Suprapubic skin (tissue), 4 donors: ENCODE measurements around the gene ATXN1. TPM values are rescaled to one million over a fixed set of nuclear protein-coding genes. Genes with fewer than 3 reads are reported as not detected.

Experiments used
- DNase-seq, 2 donors: peaks; one replicate each; pipeline ENCODE4 v3.0.0-alpha.2; 2019; ENCODE audit warnings: low spot score in 2 of 2
- H3K27ac ChIP-seq: fragments of 200-600 bp; sonication (generic); one replicate; pipeline ENCODE4 v1.5.1; 2019
- H3K27me3 ChIP-seq: fragments of 200-600 bp; sonication (generic); one replicate; pipeline ENCODE4 v1.5.1; 2019
- H3K36me3 ChIP-seq: fragments of 200-600 bp; sonication (generic); one replicate; pipeline ENCODE4 v1.5.1; 2019
- H3K4me1 ChIP-seq: fragments of 200-600 bp; sonication (generic); one replicate; pipeline ENCODE4 v1.5.1; 2019
- H3K4me3 ChIP-seq: fragments of 200-600 bp; sonication (generic); one replicate; pipeline ENCODE4 v1.5.1; 2019; ENCODE audit warnings: mild to moderate bottlenecking
- H3K9me3 ChIP-seq: fragments of 200-600 bp; sonication (generic); one replicate; pipeline ENCODE4 v1.5.1; 2019
- CTCF ChIP-seq, 2 donors: fragments of 200-600 bp in 1 of 2; fragments of 450-650 bp in 1 of 2; sonication (generic) in 1 of 2; IDR thresholded peaks; one replicate each; pipeline ENCODE4 v1.5.1; 2016 to 2019; ENCODE audit warnings: antibody characterized with exemption in 2 of 2, mild to moderate bottlenecking in 1 of 2, moderate library complexity in 1 of 2
- EP300 ChIP-seq: sonication (generic); formaldehyde crosslinking; IDR thresholded peaks from one replicate; pipeline ENCODE4 v1.6.1; 2017; ENCODE audit warnings: antibody characterized with exemption
- POLR2A ChIP-seq, 2 donors: fragments of 450-650 bp; IDR thresholded peaks; one replicate each; pipeline ENCODE4 v1.6.1; 2017; ENCODE audit warnings: antibody characterized with exemption in 2 of 2, mild to moderate bottlenecking in 2 of 2, moderate library complexity in 2 of 2
- POLR2AphosphoS5 ChIP-seq, 3 donors: sonication (generic); formaldehyde crosslinking; IDR thresholded peaks; one replicate each; pipeline ENCODE4 v1.6.1; 2017; ENCODE audit warnings: antibody characterized with exemption in 3 of 3
- WGBS: methylation state at CpG from one replicate; pipeline ENCODE4 v1.1.5; 2018; 5-methylcytosine and 5-hydroxymethylcytosine counted together
- total RNA-seq, 4 donors: library from RNA; depleted of rRNA; stranded (reverse); fragments of >200 nt; gene quantifications; one replicate each; pipeline ENCODE4 v1.1.0, GENCODE V29; 2016

The ATXN1 gene
- total RNA-seq, 4 donors from 2014 or later = 32.8 to 95.4 (median 42.4) TPM

- H3K27ac ChIP-seq = no peak overlapping the region
- H3K36me3 ChIP-seq = no peaks in the 10 kb centered on the region
- no peak overlapping the region for H3K4me3 ChIP-seq
- peaks cover 56% of the 10 kb centered on the region for H3K4me1 ChIP-seq
- H3K9me3 ChIP-seq = no peaks in the 10 kb centered on the region
- TF ChIP-seq POLR2AphosphoS5 (IDR thresholded peaks at IDR 0.05) (no peak), CTCF (IDR thresholded peaks at IDR 0.05) (no peak), EP300 (no peak), POLR2A (IDR thresholded peaks at IDR 0.05) (no peak)
- no peaks in the 10 kb centered on the region for H3K27me3 ChIP-seq
- no peak for DNase-seq
- WGBS = 60% methylated on average over 9 of the region's 9 CpGs
Observed at GRCh38 chr6:16717275-16717942, 43.9 kb downstream of the ATXN1 start.

GRCh38 chr6:16716321-16716858 is 44.9 kb downstream of the ATXN1 start:
- Histone ChIP-seq H3K4me3 (no peak overlapping the region), H3K4me1 (peaks cover 56% of the 10 kb centered on the region), H3K9me3 (no peaks in the 10 kb centered on the region), H3K27me3 (no peaks in the 10 kb centered on the region), H3K27ac (no peak overlapping the region), H3K36me3 (no peaks in the 10 kb centered on the region)
- no peak for DNase-seq
- 69% methylated on average over 2 of the region's 2 CpGs for WGBS
- no peak for TF ChIP-seq POLR2AphosphoS5 (IDR thresholded peaks at IDR 0.05)
- no peak for TF ChIP-seq POLR2A (IDR thresholded peaks at IDR 0.05)
- no peak for TF ChIP-seq CTCF (IDR thresholded peaks at IDR 0.05)
- TF ChIP-seq EP300 = no peak

- Histone ChIP-seq H3K9me3 (no peaks in the 10 kb centered on the region), H3K36me3 (no peaks in the 10 kb centered on the region), H3K4me3 (peak overlapping the region; percentile 15), H3K4me1 (peaks cover 36% of the 10 kb centered on the region), H3K27me3 (no peaks in the 10 kb centered on the region), H3K27ac (peak overlapping the region; percentile 86)
- TF ChIP-seq POLR2AphosphoS5 (IDR thresholded peaks at IDR 0.05) = no peak
- 49% methylated on average over 8 of the region's 9 CpGs for WGBS
- no peak for DNase-seq
Observed at GRCh38 chr6:16713597-16713996, 47.7 kb downstream of the ATXN1 start.

- Histone ChIP-seq H3K4me3 (peak overlapping the region; percentile 15), H3K4me1 (peaks cover 30% of the 10 kb centered on the region), H3K36me3 (no peaks in the 10 kb centered on the region), H3K27me3 (no peaks in the 10 kb centered on the region), H3K9me3 (no peaks in the 10 kb centered on the region), H3K27ac (peak overlapping the region; percentile 86)
- peak in 2 of 3 donors; percentile 69 to 83 for TF ChIP-seq POLR2AphosphoS5 (IDR thresholded peaks at IDR 0.05)
- TF ChIP-seq POLR2A (IDR thresholded peaks at IDR 0.05) = no peak
- TF ChIP-seq CTCF (IDR thresholded peaks at IDR 0.05) = peak in 1 of 2 donors; percentile 33
- no peak for TF ChIP-seq EP300
- DNase-seq = peak in 1 of 2 donors; percentile 78
- WGBS = 27% methylated on average over 7 of the region's 7 CpGs
Observed at GRCh38 chr6:16712931-16713484, 48.3 kb downstream of the ATXN1 start.

- WGBS = 34% methylated on average over 12 of the region's 12 CpGs
- H3K27me3 ChIP-seq = no peaks in the 10 kb centered on the region
- no peak for TF ChIP-seq CTCF (IDR thresholded peaks at IDR 0.05)
- TF ChIP-seq POLR2A (IDR thresholded peaks at IDR 0.05) = no peak
- no peak for TF ChIP-seq EP300
- no peak for TF ChIP-seq POLR2AphosphoS5 (IDR thresholded peaks at IDR 0.05)
- peaks cover 28% of the 10 kb centered on the region for H3K4me1 ChIP-seq
- peak overlapping the region; percentile 86 for H3K27ac ChIP-seq
- H3K4me3 ChIP-seq = peak overlapping the region; percentile 15
- DNase-seq = no peak
- no peaks in the 10 kb centered on the region for H3K36me3 ChIP-seq
- no peaks in the 10 kb centered on the region for H3K9me3 ChIP-seq
Observed at GRCh38 chr6:16712255-16712930, 48.9 kb downstream of the ATXN1 start.
